Small intestine (tissue), 7 donors: Measurements from ENCODE around the gene NAA10. TPM values are rescaled to one million over a fixed set of nuclear protein-coding genes. Genes with fewer than 3 reads are reported as not detected.

Experiments used
- DNase-seq, 2 donors: peaks; one replicate each; pipeline versions ENCODE4 v3.0.0 to v3.0.0-alpha.2; 2013
- FAIRE-seq: peaks from 2 replicates; lab custom pipeline; 2012; peaks lifted over from hg19 to GRCh38; lab: Jason Lieb, UNC
- H3K27ac ChIP-seq, 3 donors: one replicate each; pipeline ENCODE4 v1.5.1; 2013; ENCODE audit warnings: low read length in 2 of 3, mild to moderate bottlenecking in 2 of 3, control low read depth in 1 of 3, inconsistent platforms in 1 of 3, low read depth in 1 of 3, moderate library complexity in 1 of 3
- H3K27me3 ChIP-seq, 3 donors: one replicate each; pipeline ENCODE4 v1.6.1; 2013; ENCODE audit warnings: low read length in 3 of 3, inconsistent platforms in 1 of 3; ENCODE audit not compliant: control insufficient read depth in 3 of 3, insufficient read depth in 3 of 3
- H3K36me3 ChIP-seq, 3 donors: one replicate each; pipeline ENCODE4 v1.6.1; 2013; ENCODE audit warnings: low read length in 3 of 3, inconsistent platforms in 1 of 3, low read depth in 1 of 3, mild to moderate bottlenecking in 1 of 3, moderate library complexity in 1 of 3; ENCODE audit not compliant: control insufficient read depth in 3 of 3, insufficient read depth in 2 of 3
- H3K4me1 ChIP-seq, 3 donors: one replicate each; pipeline ENCODE4 v1.6.1; 2013; ENCODE audit warnings: low read length in 2 of 3, inconsistent platforms in 1 of 3, low read depth in 1 of 3, mild to moderate bottlenecking in 1 of 3, moderate library complexity in 1 of 3; ENCODE audit not compliant: control insufficient read depth in 3 of 3, insufficient read depth in 2 of 3
- H3K4me3 ChIP-seq, 3 donors: one replicate each; pipeline ENCODE4 v1.5.1; 2013; ENCODE audit warnings: low read length in 3 of 3, control low read depth in 1 of 3, inconsistent platforms in 1 of 3, low read depth in 1 of 3, mild to moderate bottlenecking in 1 of 3, moderate library complexity in 1 of 3
- H3K9me3 ChIP-seq, 2 donors: one replicate each; pipeline ENCODE4 v1.6.1; 2013; ENCODE audit warnings: low read depth in 1 of 2, low read length in 1 of 2; ENCODE audit not compliant: control insufficient read depth in 2 of 2, insufficient read depth in 1 of 2
- WGBS, 3 donors: extraction: QIAGEN DNeasy Blood & Tissue Kit; methylation state at CpG; one replicate each; pipeline ENCODE4 v1.1.7; 2013; 5-methylcytosine and 5-hydroxymethylcytosine counted together
- polyA plus RNA-seq, 4 donors: library from polyadenylated mRNA; stranded (reverse) in 3 of 4; unstranded in 1 of 4; fragments of 200-250 nt in 3 of 4; fragments of 120-200 nt in 1 of 4; gene quantifications; one replicate each; pipeline versions ENCODE4 v1.2.1 to v1.2.3, GENCODE V29; 2013
- donor health status: healthy with polysubstance abuse.
- donor health status: control.
- donor health status: control.
- donor health status: Bipolar disorder and iron deficiency.
- donor health status: healthy.

Gene NAA10
- polyA plus RNA-seq, 4 donors, result 55.6 to 152 (median 107) TPM

DNA sequence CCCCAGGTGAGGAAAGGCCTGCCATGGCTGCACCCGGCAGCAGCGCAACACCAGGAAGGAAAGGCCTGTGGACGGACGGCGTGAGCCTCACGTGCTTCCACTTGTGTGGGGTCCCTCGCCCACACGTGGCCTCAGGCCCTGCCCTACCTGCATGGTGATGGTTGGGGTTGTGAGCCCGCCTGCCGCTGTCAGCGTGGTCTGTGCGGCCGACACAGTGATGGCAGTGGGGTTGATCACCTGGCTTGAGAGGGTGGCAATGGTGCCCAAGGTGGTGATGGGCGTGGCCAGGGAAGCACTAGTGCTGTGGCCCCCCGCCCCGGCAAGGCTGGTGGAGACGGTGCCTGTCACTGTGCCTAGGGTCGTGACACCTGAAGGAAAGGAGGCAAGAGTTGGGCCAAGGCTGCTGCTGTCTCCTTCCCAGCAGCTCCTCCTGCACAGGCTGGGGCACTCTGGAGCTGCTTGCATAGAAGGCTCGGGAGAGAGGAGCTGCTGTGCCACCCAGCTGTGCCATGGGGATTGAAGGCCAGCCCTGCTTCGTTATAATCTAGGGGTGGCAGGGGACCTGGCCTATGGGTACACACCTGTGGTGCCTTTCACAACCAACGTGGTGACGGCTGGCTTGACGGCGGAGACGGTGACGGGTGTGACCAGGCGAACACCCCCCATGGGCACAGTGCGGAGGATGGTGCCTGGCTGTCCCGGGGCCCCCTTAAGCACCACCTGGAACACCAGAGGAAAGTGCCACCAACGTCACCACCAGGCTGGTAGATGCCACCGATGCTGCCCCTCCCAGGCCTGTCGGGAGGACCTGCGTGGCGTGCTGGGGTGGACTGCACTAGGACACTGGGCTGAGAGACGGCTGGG lies 21.4 kb upstream of the NAA10 start:
- Histone ChIP-seq H3K27me3 (no peaks in the 10 kb centered on the region), H3K9me3 (no peaks in the 10 kb centered on the region), H3K27ac (no peak overlapping the region), H3K36me3 (peaks cover 12 to 98% (median 19%) of the 10 kb centered on the region in 3 donors), H3K4me3 (no peak overlapping the region), H3K4me1 (no peaks in the 10 kb centered on the region)
- DNase-seq (no peak), FAIRE-seq (no peak)
- WGBS, 3 donors, result 86 to 91% (median 87%) methylated on average over 19 to 35 of the region's 35 CpGs

DNA sequence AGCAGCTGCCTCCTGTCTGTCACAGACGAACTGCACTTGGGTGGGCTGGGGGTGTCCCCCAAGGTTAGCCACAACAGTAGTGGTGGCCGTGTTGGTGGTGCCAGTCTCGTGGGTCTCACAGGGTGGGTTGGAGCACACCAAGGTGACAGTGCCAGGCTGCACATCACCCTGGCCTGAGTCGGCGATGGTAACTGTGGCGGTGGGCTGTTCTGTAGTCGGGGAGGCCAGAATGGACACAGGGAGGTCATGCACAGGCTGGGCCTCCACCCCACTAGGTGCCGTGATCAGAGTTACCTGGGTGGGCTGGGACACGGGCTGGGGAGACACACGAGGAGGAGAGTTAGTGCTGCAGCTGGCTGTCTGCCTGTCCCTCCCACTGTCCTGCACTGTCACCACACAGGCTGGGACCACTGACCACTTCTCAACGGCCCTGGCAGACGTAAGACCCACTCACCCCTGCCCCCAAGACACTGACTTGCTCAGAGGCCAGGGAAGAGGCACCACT lies 20.4 kb upstream of the NAA10 start:
- peaks cover 14 to 100% (median 20%) of the 10 kb centered on the region in 3 donors for H3K36me3 ChIP-seq
- no peak for DNase-seq
- 74 to 81% (median 80%) methylated on average over 10 to 12 of the region's 12 CpGs for WGBS, 3 donors

GRCh38 chrX:153954558-153955227 lies 19.9 kb upstream of the NAA10 start:
- Histone ChIP-seq H3K27me3 (no peaks in the 10 kb centered on the region), H3K27ac (no peak overlapping the region), H3K36me3 (peaks cover 17 to 100% (median 17%) of the 10 kb centered on the region in 3 donors), H3K4me3 (no peak overlapping the region), H3K4me1 (no peaks in the 10 kb centered on the region), H3K9me3 (no peaks in the 10 kb centered on the region)
- DNase-seq (no peak), FAIRE-seq (no peak)
- WGBS, 3 donors, result 93 to 96% (median 93%) methylated on average over 17 to 44 of the region's 44 CpGs

More for the DNA sequence above, 20.4 kb upstream of the NAA10 start:
- Histone ChIP-seq H3K27ac (no peak overlapping the region), H3K4me3 (no peak overlapping the region), H3K27me3 (no peaks in the 10 kb centered on the region), H3K4me1 (no peaks in the 10 kb centered on the region), H3K9me3 (no peaks in the 10 kb centered on the region)
- FAIRE-seq, result no peak

GRCh38 chrX:153953892-153954557 lies 19.2 kb upstream of the NAA10 start:
- Histone ChIP-seq H3K9me3 (no peaks in the 10 kb centered on the region), H3K36me3 (peaks cover 17 to 100% (median 18%) of the 10 kb centered on the region in 3 donors), H3K4me1 (peaks cover 0 to 4% (median 0%) of the 10 kb centered on the region in 3 donors), H3K4me3 (no peak overlapping the region), H3K27me3 (no peaks in the 10 kb centered on the region), H3K27ac (peak overlapping the region in 1 of 3 donors; percentile 39)
- FAIRE-seq (no peak), DNase-seq (no peak)
- 78 to 80% (median 79%) methylated on average over 20 to 33 of the region's 33 CpGs for WGBS, 3 donors

DNA sequence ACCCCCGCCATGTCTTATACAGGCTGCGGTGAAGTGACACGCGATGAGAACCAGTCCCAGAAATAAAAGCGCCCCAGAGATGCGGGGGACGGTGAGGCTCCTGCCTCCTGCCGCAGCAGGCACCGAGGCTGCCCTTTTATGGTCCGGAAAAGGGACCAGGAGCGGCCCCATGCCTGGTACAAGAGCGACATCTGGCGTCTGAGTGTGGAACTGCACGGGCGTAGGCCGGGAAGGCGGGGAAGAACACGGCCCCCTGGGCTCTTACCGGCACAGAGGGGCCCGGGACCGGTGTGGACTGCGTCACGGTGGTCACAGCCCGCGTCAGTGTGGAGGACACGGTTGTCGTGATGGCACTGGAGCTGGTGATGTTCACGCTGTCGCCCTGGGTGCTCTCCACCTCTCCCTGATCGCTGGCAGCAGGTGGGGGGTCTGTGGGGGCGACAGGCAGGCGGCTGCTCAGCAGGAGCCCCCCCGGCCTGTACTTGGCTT lies 18.5 kb upstream of the NAA10 start:
- Histone ChIP-seq H3K9me3 (no peaks in the 10 kb centered on the region), H3K4me1 (peaks cover 0 to 4% (median 0%) of the 10 kb centered on the region in 3 donors), H3K4me3 (no peak overlapping the region), H3K27me3 (no peaks in the 10 kb centered on the region), H3K27ac (peak overlapping the region in 2 of 3 donors; percentile 22 to 71), H3K36me3 (peaks cover 16 to 100% (median 18%) of the 10 kb centered on the region in 3 donors)
- DNase-seq (peak; percentile 48 to 70), FAIRE-seq (no peak)
- 21 to 30% (median 24%) methylated on average over 20 to 33 of the region's 33 CpGs for WGBS, 3 donors

GRCh38 chrX:153952373-153953026 lies 17.7 kb upstream of the NAA10 start:
- H3K27ac ChIP-seq, result peak overlapping the region in 2 of 3 donors; percentile 22 to 71
- H3K4me3 ChIP-seq, result no peak overlapping the region
- peaks cover 11 to 100% (median 18%) of the 10 kb centered on the region in 3 donors for H3K36me3 ChIP-seq
- H3K9me3 ChIP-seq, result no peaks in the 10 kb centered on the region
- FAIRE-seq (no peak), DNase-seq (no peak)
- H3K4me1 ChIP-seq, result peaks cover 0 to 4% (median 0%) of the 10 kb centered on the region in 3 donors
- 94 to 97% (median 94%) methylated on average over 20 to 32 of the region's 32 CpGs for WGBS, 3 donors
- no peaks in the 10 kb centered on the region for H3K27me3 ChIP-seq

- DNase-seq (no peak), FAIRE-seq (no peak)
- Histone ChIP-seq H3K27ac (no peak overlapping the region), H3K9me3 (no peaks in the 10 kb centered on the region), H3K4me3 (no peak overlapping the region), H3K27me3 (no peaks in the 10 kb centered on the region), H3K36me3 (peaks cover 9 to 95% (median 17%) of the 10 kb centered on the region in 3 donors), H3K4me1 (peaks cover 0 to 8% (median 0%) of the 10 kb centered on the region in 3 donors)
- WGBS, 3 donors, result 94 to 96% (median 95%) methylated on average over 12 to 28 of the region's 28 CpGs
Measured at GRCh38 chrX:153951683-153952372, 17.0 kb upstream of the NAA10 start.
